ENCODE data around the gene ATAD3C. TPM values are rescaled to one million over a fixed set of nuclear protein-coding genes. Genes with fewer than 3 reads are reported as not detected.

ATAD3C gene
- total and polyA plus RNA-seq, 10 of the 15 experiments (the other 5 are each of a cell fraction or from before 2014, with no cell fraction given): 0.03 to 3.1 (median 0.86) TPM

DNA sequence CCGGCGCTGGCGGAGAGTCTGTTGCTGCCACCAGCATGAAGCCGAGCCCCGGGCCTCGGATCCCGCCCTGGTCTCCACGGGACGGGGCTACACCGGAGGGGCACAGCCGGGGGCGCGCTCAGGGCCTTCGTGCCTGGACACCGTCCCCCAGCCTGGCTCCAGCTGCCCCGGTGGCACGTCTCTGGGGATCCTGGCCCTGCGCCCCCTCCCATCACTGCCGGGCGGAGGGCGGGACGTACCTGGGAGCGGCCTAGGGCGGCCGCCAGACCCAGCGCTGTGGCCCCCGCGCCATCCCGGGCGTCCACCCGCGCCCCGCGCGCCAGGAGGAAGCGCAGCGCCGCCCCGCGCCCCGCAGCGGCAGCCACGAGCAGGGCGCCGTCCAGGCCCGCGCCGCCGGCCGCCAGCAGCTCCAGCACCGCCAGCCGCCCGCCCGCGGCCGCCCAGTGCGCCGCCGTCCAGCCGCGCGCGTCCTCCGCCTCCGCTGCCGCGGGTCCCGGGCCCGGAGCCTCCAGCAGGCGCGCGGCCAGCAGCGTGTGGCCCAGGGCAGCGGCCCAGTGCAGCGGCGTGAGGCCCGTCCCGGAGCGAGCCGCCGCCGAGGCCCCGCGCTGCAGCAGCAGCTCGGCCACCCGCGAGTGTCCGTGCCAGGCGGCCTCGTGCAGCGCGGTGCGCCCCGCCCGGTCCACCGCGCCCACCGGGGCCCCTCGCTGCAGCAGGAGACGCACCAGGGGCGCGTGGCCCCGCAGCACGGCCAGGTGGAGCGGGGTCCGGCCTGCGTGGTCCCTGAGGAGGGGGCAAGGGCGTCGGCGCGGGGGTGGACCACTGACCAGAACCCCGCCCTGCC lies 29.5 kb upstream of the ATAD3C start:
- no peak overlapping the region for H3K4me3 ChIP-seq
- H3K36me3 ChIP-seq (ENCODE audit: control insufficient read depth in 2 of 2, insufficient read depth in 2 of 2, low read length in 1 of 2): no peaks in the 10 kb centered on the region
- H3K27me3 ChIP-seq (replicated peaks in 1 of 2; ENCODE audit: control insufficient read depth in 2 of 2, insufficient read depth in 2 of 2, low read length in 1 of 2): no peaks in the 10 kb centered on the region
- DNase-seq (ENCODE audit: low read depth, low spot score) (no peak), FAIRE-seq (no peak), ATAC-seq (no peak)
- H2AFZ ChIP-seq (ENCODE audit: control insufficient read depth, low read depth, low read length): no peak overlapping the region
- 0 out of 2 replicates have a peak overlapping the region, but pooled peaks have one; percentile 13 for H3K4me2 ChIP-seq (ENCODE audit: control insufficient read depth, insufficient read depth)
- intact Hi-C loops (cut with micrococcal nuclease; ENCODE audit: unreplicated experiment) (no loop called here), in situ Hi-C loops (cut with MboI) (no loop called here)
- H4K20me1 ChIP-seq (ENCODE audit: control insufficient read depth, insufficient read depth): no peaks in the 10 kb centered on the region
- H3K9ac ChIP-seq (ENCODE audit: control insufficient read depth, insufficient read depth, low read length): no peak overlapping the region
- H3K27ac ChIP-seq (ENCODE audit: control insufficient read depth, insufficient read depth): no peak overlapping the region
- no peaks in the 10 kb centered on the region for H3K9me3 ChIP-seq (replicated peaks; ENCODE audit: control insufficient read depth, insufficient read depth, low read length)
- ChIA-PET CTCF (no interaction called here), RAD21 (ENCODE audit: unreplicated experiment) (no interaction called here), POLR2A (no interaction called here), SMC1A (ENCODE audit: uncharacterized antibody, unreplicated experiment) (no interaction called here)
- WGBS (ENCODE audit: insufficient coverage, insufficient replicate concordance, low lambda C conversion rate, missing lambda C conversion rate): 61% methylated on average over 56 of the region's 112 CpGs
- no peak for TF ChIP-seq SREBF1 (IDR thresholded peaks at IDR 0.05; ENCODE audit: low read length)
- TF ChIP-seq NR2C2 (IDR thresholded peaks at IDR 0.05; ENCODE audit: borderline replicate concordance, control insufficient read depth, insufficient read length, low read depth): no peak
- TF ChIP-seq E2F4 (IDR thresholded peaks at IDR 0.05; ENCODE audit: low read depth, low read length): no peak
- no peak for TF ChIP-seq IRF4 (IDR thresholded peaks at IDR 0.05; ENCODE audit: low read depth, low read length)
- TF ChIP-seq BACH1 (IDR thresholded peaks at IDR 0.05; ENCODE audit: borderline replicate concordance): no peak
- no peak for TF ChIP-seq ZNF24 (IDR thresholded peaks at IDR 0.05)
- no peak for TF ChIP-seq IKZF1 (conservative IDR thresholded peaks at IDR 0.05)
- no peak for TF ChIP-seq SMAD1 (IDR thresholded peaks at IDR 0.05; ENCODE audit: low read depth, partially characterized antibody)
- no peak for TF ChIP-seq POLR2AphosphoS2 (IDR thresholded peaks at IDR 0.05; ENCODE audit: low read depth, low read length)
- TF ChIP-seq, protein P1, sequence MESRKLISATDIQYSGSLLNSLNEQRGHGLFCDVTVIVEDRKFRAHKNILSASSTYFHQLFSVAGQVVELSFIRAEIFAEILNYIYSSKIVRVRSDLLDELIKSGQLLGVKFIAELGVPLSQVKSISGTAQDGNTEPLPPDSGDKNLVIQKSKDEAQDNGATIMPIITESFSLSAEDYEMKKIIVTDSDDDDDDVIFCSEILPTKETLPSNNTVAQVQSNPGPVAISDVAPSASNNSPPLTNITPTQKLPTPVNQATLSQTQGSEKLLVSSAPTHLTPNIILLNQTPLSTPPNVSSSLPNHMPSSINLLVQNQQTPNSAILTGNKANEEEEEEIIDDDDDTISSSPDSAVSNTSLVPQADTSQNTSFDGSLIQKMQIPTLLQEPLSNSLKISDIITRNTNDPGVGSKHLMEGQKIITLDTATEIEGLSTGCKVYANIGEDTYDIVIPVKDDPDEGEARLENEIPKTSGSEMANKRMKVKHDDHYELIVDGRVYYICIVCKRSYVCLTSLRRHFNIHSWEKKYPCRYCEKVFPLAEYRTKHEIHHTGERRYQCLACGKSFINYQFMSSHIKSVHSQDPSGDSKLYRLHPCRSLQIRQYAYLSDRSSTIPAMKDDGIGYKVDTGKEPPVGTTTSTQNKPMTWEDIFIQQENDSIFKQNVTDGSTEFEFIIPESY (IDR thresholded peaks at IDR 0.05): no peak
- no peak for TF ChIP-seq ZNF384 (IDR thresholded peaks at IDR 0.05; ENCODE audit: borderline replicate concordance, low read depth, low read length)
- no peak for TF ChIP-seq TCF7 (IDR thresholded peaks at IDR 0.05; ENCODE audit: borderline replicate concordance)
- TF ChIP-seq RAD21 (IDR thresholded peaks at IDR 0.05; ENCODE audit: insufficient read depth, low read depth, low read length): no peak
- TF ChIP-seq SREBF2 (IDR thresholded peaks at IDR 0.05; ENCODE audit: low read length): no peak
- TF ChIP-seq ELK1 (IDR thresholded peaks at IDR 0.05; ENCODE audit: low read depth, low read length): no peak
- peaks cover 25% of the 10 kb centered on the region for H3K4me1 ChIP-seq (ENCODE audit: control insufficient read depth, insufficient read depth, low read length)
- H3K79me2 ChIP-seq (ENCODE audit: control insufficient read depth, insufficient read depth, low read length): no peaks in the 10 kb centered on the region
- no TSS peak for BruUV-seq (replicated peaks)

Data from GM12878 (cell line).